Right atrium auricular region (tissue), 2 donors: ENCODE data around the gene ENTHD1. TPM values are rescaled to one million over a fixed set of nuclear protein-coding genes. Genes with fewer than 3 reads are reported as not detected.
"Not testable (repeated sequence)": the region's sequence is repeated elsewhere in the genome, so short reads cannot be mapped to it uniquely, and the experiment has no call there.

Source experiments
- DNase-seq: peaks from one replicate; pipeline ENCODE4 v3.0.0-alpha.2; 2019; ENCODE audit warnings: low spot score
- H3K27ac ChIP-seq, 2 donors: fragments of 200-600 bp; sonication (generic); 1 replicate in 1 of 2; 2 replicates in 1 of 2; pipeline ENCODE4 v1.5.1; 2016 to 2019
- H3K27me3 ChIP-seq, 2 donors: fragments of 200-600 bp; sonication (generic); one replicate each; pipeline versions ENCODE4 v1.5.1 to v1.6.0; 2017 to 2019
- H3K36me3 ChIP-seq: fragments of 200-600 bp; sonication (generic); one replicate; pipeline ENCODE4 v1.5.1; 2016
- H3K4me1 ChIP-seq, 2 donors: fragments of 200-600 bp; sonication (generic); one replicate each; pipeline versions ENCODE4 v1.5.1 to v1.6.0; 2017 to 2019
- H3K4me3 ChIP-seq, 2 donors: fragments of 200-600 bp; sonication (generic); 1 replicate in 1 of 2; 2 replicates in 1 of 2; pipeline ENCODE4 v1.5.1; 2017 to 2019; ENCODE audit warnings: mild to moderate bottlenecking in 1 of 2, moderate library complexity in 1 of 2
- H3K9me3 ChIP-seq, 2 donors: fragments of 200-600 bp; sonication (generic); one replicate each; pipeline ENCODE4 v1.5.1; 2019
- total RNA-seq, 2 donors: library from RNA; depleted of rRNA; stranded (reverse); fragments of >200 nt; gene quantifications; one replicate each; pipeline ENCODE4 v1.1.0, GENCODE V29; 2016
- TF ChIP-seq, protein P1 (sequence below), 2 donors: fragments of 200-600 bp; sonication (generic); IDR thresholded peaks; one replicate each; pipeline ENCODE4 v1.5.1; 2019; ENCODE audit warnings: antibody characterized with exemption in 2 of 2

Gene ENTHD1
- total RNA-seq, 2 donors from 2014 or later: not detected

DNA sequence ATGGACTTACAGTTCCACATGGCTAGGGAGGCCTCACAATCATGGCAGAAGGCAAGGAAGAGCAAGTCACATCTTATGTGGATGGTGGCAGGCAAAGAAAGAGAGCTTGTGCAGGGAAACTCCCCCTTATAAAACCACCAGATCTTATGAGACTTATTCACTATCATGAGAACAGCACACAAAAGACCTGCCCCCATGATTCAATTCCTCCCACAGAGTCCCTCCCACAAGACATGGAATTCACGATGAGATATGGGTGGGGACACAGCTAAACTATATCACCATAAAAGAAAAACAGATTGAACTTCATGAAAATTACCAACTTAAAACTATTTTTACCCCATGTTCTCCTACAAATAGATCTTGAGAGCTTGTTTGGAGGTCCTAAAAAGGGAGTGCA, 19.6 kb downstream of the ENTHD1 start:
- Histone ChIP-seq H3K27me3 (no peaks in the 10 kb centered on the region), H3K4me3 (no peak overlapping the region), H3K4me1 (no peaks in the 10 kb centered on the region), H3K36me3 (no peaks in the 10 kb centered on the region), H3K9me3 (no peaks in the 10 kb centered on the region), H3K27ac (no peak overlapping the region)
- TF ChIP-seq, protein P1, sequence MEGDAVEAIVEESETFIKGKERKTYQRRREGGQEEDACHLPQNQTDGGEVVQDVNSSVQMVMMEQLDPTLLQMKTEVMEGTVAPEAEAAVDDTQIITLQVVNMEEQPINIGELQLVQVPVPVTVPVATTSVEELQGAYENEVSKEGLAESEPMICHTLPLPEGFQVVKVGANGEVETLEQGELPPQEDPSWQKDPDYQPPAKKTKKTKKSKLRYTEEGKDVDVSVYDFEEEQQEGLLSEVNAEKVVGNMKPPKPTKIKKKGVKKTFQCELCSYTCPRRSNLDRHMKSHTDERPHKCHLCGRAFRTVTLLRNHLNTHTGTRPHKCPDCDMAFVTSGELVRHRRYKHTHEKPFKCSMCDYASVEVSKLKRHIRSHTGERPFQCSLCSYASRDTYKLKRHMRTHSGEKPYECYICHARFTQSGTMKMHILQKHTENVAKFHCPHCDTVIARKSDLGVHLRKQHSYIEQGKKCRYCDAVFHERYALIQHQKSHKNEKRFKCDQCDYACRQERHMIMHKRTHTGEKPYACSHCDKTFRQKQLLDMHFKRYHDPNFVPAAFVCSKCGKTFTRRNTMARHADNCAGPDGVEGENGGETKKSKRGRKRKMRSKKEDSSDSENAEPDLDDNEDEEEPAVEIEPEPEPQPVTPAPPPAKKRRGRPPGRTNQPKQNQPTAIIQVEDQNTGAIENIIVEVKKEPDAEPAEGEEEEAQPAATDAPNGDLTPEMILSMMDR (IDR thresholded peaks at IDR 0.05): no peak
- no peak for DNase-seq

DNA sequence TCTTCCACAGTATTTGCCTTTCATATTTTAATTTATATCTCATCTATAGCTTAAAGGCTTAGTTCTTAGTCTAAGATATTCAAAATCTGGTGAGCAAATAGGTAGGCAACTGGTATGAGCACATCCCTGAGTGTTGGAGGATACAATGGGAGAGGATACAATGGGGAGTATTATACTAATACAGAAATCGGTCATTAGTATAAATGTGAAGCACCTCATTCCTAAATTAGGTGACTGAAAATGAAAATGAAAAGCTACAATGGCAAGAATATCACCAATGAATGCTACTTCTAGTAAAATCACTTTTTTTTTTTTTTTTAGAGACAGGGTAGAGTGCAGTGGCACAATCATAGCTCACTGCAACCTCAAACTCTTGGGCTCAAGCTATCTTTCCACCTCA, 21.0 kb downstream of the ENTHD1 start:
- Histone ChIP-seq H3K9me3 (peaks cover 0 to 3% of the 10 kb centered on the region in 2 donors), H3K36me3 (no peaks in the 10 kb centered on the region), H3K4me1 (no peaks in the 10 kb centered on the region), H3K27me3 (no peaks in the 10 kb centered on the region), H3K4me3 (no peak overlapping the region), H3K27ac (no peak overlapping the region)
- no peak for DNase-seq
- TF ChIP-seq, protein P1 (IDR thresholded peaks at IDR 0.05): no peak

DNA sequence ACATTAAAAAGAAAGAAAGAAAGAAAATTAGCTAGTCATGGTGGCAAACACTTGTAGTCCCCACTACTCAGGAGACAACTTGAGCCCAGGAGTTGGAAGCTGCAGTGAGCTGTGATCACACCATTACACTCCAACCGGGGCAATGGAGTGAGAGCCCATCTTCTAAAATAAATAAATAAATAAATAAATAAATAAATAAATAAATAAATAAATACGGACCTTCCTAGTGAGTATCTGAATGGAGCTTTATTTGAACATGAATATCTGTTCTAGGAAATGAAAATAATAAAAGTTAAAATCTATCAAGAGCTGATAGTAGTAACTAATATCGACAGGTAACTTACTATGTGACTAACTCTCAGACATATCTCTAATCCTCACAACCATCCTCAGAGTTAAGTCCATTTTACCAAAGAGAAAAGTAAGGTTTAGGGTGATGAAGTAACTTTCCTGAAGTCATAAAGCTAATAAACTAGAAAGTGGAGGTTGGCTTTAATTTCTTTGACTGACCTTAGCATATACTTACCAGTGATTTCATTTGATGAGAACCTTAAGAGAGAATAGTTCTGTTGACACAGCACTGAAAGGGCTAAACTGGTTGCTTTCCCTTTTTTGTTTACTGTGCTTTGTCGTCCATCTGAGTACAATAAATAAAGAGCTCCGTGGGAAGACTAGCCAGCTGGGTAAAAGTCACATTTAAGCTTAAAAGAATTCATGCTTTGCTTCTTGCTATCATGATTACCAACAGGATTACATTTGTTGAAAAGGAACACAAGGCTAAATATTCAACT, 22.4 kb downstream of the ENTHD1 start:
- no peak for DNase-seq
- TF ChIP-seq, protein P1 (IDR thresholded peaks at IDR 0.05): no peak
- Histone ChIP-seq H3K36me3 (no peaks in the 10 kb centered on the region), H3K4me1 (no peaks in the 10 kb centered on the region), H3K27me3 (no peaks in the 10 kb centered on the region), H3K9me3 (peaks cover 0 to 3% of the 10 kb centered on the region in 2 donors), H3K4me3 (no peak overlapping the region), H3K27ac (no peak overlapping the region)

DNA sequence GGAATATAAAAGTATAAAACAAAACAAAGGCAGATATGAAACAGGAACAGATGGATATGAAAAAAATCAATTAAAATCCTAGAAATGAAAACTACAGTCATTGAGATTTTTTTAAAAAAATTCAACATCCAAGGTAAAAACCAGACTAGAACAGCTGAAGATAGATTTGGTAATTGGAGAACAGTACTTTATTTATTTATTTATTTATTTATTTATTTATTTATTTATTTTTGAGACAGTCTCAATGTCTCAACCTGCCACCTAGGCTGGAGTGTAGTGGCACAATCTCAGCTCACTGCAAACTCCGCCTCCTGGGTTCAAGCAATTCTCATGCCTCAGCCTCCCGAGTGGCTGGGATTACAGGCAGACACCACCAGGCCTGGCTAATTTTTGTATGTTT, 23.8 kb downstream of the ENTHD1 start:
- H3K36me3 ChIP-seq, H3K9me3 ChIP-seq, H3K4me3 ChIP-seq, H3K27me3 ChIP-seq, H3K4me1 ChIP-seq, H3K27ac ChIP-seq, DNase-seq: not testable (repeated sequence)

DNA sequence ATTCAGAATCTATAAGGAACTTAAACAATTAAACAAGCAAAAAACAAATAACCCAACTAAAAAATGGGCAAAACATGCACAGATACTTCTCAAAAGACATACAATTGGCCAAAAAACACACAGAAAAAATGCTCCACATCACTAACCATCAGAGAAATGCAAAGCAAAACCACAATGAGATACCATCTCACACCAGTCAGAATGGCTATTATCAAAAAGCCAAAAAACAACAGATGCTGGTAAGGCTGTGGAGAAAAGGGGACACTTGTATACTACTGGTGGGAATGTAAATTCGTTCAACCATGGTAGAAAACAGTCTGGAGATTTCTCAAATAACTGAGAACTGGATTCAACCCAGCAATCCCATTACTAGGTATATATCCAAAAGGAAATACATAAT, 24.8 kb downstream of the ENTHD1 start:
- H3K4me1 ChIP-seq: no peaks in the 10 kb centered on the region
- H3K27me3 ChIP-seq: no peaks in the 10 kb centered on the region
- no peaks in the 10 kb centered on the region for H3K36me3 ChIP-seq
- no peak overlapping the region for H3K4me3 ChIP-seq
- no peak overlapping the region for H3K27ac ChIP-seq
- peaks cover 0 to 3% of the 10 kb centered on the region in 2 donors for H3K9me3 ChIP-seq
- no peak for DNase-seq
- TF ChIP-seq, protein P1 (IDR thresholded peaks at IDR 0.05): no peak

DNA sequence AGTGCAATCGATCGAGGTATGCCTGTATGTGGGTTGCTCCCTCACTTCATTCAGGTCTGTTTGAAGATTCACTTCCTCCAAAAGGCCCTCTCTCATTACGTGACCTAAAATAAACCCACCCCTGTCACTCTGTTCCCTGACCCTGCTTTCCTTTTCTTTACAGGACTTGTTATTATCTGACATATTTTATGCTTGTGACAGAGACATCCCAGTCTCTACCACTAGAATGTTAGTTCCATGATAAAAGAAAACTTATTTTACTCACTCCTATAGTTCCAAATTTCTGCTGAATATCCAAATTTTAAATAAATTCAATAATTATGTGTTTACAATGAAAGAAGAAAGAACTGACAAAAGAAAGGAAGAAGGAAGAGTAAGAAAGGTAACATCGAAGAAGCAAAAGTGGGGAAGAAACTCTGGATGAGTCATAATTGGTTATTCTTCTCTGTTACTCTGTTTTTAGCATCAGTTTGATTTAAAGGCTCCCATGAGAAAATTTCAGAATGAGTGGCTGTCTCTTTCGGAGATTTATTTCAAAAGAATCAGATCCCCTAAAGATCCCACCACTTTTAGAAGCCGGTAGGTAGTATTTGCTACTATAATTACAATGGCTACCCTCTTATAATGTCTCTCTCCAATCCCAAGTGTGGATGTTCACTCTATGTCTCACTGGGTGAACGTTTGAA, 33.5 kb downstream of the ENTHD1 start:
- no peaks in the 10 kb centered on the region for H3K4me1 ChIP-seq
- no peaks in the 10 kb centered on the region for H3K9me3 ChIP-seq
- DNase-seq: no peak
- H3K27me3 ChIP-seq: no peaks in the 10 kb centered on the region
- no peaks in the 10 kb centered on the region for H3K36me3 ChIP-seq
- no peak overlapping the region for H3K27ac ChIP-seq
- TF ChIP-seq, protein P1 (IDR thresholded peaks at IDR 0.05): no peak
- no peak overlapping the region for H3K4me3 ChIP-seq
